ENCODE measurements around the gene OCEL1. TPM values are rescaled to one million over a fixed set of nuclear protein-coding genes. Genes with fewer than 3 reads are reported as not detected.

OCEL1 gene
- total and polyA plus RNA-seq, 10 of the 15 experiments (the other 5 are each of a cell fraction or from before 2014, with no cell fraction given), result 2.8 to 18.2 (median 7.4) TPM

DNA sequence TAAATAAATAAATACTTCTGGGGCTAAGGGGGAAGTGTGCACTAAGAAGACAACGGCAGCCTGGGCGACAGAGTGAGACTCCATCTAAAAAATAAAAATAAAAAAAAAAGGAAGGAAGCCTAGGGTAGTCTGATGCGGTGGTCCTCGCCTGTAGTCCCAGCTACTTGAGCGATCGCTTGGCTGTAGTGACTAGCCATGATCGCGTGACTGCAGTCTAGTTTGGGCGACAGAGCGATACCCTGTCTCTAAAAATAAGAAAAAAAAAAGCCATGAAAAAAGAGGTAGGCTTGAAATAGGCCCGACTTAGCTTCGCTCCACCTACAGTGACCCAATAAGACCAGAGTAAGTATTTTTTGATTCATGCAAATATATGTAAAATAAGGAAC is 40.6 kb downstream of the OCEL1 start (continued):
- TF ChIP-seq ATF7 (IDR thresholded peaks at IDR 0.05; ENCODE audit: low read depth) (no peak), ZBTB40 (IDR thresholded peaks at IDR 0.05; ENCODE audit: borderline replicate concordance) (no peak), POLR2AphosphoS5 (IDR thresholded peaks at IDR 0.05; ENCODE audit: low read length) (0 out of 2 replicates have a peak, but pooled peaks have one; percentile 29), ZNF384 (IDR thresholded peaks at IDR 0.05; ENCODE audit: borderline replicate concordance, low read depth, low read length) (no peak; the same call in 1 of the 2 replicates), USF1 (IDR thresholded peaks at IDR 0.05; ENCODE audit: borderline replicate concordance, extremely low read length, insufficient read depth, low read depth, low read length) (no peak), KAT2A (conservative IDR thresholded peaks at IDR 0.05; ENCODE audit: control insufficient read depth, low read depth, low read length) (no peak), HCFC1 (IDR thresholded peaks at IDR 0.05; ENCODE audit: low read length) (no peak), MYB (IDR thresholded peaks at IDR 0.05; ENCODE audit: borderline replicate concordance, low read depth, low read length) (no peak), YY1 (IDR thresholded peaks at IDR 0.05; ENCODE audit: low read depth, low read length) (no peak), ATF2 (IDR thresholded peaks at IDR 0.05; ENCODE audit: low read length) (0 out of 2 replicates have a peak, but pooled peaks have one; percentile 28)
